ENCODE data around the gene ADGRL3.
A peak's percentile ranks its signal among the peaks of the same experiment; 100 is the strongest.

ADGRL3 gene

DNA sequence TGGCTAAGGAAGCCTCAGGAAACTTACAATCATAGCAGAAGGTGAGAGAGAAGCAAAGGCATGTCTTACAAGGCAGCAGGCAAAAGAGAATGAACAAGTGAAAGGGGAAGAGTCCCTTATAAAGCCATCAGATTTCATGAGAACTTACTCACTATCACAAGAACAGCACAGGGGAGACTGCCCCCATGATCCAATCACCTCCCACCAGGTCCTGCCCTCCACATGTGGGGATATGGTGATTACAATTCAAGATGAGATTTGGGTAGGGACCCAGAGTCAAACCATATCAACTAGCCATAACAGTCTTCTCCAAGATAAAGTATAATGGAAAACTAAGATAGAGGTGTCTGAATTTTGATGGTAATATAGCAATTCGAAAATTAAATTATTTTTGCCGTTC is 534.3 kb downstream of the ADGRL3 start:
- in situ Hi-C loops (cut with HindIII; ENCODE audit: low sequenced_read_pairs): no loop called here
- no peak for TF ChIP-seq CTCF (IDR thresholded peaks at IDR 0.05; ENCODE audit: low read depth, low read length, missing control alignments)
- no peak for DNase-seq (ENCODE audit: low read depth)
- H3K4me3 ChIP-seq (ENCODE audit: low read depth, low read length): no peak overlapping the region

GRCh38 chr4:61739887-61740286 is 539.8 kb downstream of the ADGRL3 start:
- TF ChIP-seq CTCF (IDR thresholded peaks at IDR 0.05; ENCODE audit: low read depth, low read length, missing control alignments): no peak
- no peak for DNase-seq (ENCODE audit: low read depth)
- in situ Hi-C loops (cut with HindIII; ENCODE audit: low sequenced_read_pairs): no loop called here
- no peak overlapping the region for H3K4me3 ChIP-seq (ENCODE audit: low read depth, low read length)

- no peak overlapping the region for H3K4me3 ChIP-seq (ENCODE audit: low read depth, low read length)
- TF ChIP-seq CTCF (IDR thresholded peaks at IDR 0.05; ENCODE audit: low read depth, low read length, missing control alignments): no peak
- no peak for DNase-seq (ENCODE audit: low read depth)
- in situ Hi-C loops (cut with HindIII; ENCODE audit: low sequenced_read_pairs): no loop called here
Measured at GRCh38 chr4:61740886-61741285, 540.8 kb downstream of the ADGRL3 start.

DNA sequence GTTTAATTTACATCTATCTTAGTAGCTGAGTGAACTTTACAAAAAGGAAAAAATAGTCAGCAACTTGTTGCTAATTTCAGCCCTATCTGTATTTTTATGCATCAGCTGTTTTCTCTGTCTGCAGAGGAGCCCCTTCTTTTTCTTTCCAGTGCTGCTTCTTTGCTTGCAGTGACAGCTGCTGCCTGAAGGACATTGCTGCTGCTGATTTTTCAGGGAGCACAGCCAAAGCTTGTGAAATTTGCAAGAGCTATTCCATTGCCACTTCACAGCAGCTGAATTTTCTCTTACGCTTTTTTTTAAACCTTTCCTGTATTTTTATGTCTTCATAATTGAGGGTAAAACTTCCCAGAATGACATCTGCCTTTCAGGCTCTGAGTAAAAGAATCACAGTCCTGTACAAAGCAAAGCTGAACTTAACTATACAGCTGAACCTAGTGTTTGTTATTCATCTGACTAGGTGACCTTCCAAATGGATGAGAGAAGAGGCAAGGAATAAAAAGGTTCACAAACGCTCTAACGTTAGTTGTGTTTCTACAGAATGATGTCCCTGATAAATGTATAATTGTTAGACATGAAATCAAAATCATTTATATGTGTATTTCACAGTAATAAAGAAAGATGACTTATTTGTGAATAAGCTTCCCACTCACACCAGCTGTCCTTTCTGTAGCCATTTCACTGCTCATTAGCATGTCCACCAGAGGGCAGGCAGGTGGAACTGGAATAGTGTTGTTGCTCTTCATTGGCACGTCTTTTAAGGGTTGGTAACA is 541.4 kb downstream of the ADGRL3 start:
- H3K4me3 ChIP-seq (ENCODE audit: low read depth, low read length): no peak overlapping the region
- peak; percentile 45 for TF ChIP-seq CTCF (IDR thresholded peaks at IDR 0.05; ENCODE audit: low read depth, low read length, missing control alignments)
- DNase-seq (ENCODE audit: low read depth): no peak
- in situ Hi-C loops (cut with HindIII; ENCODE audit: low sequenced_read_pairs): no loop called here

DNA sequence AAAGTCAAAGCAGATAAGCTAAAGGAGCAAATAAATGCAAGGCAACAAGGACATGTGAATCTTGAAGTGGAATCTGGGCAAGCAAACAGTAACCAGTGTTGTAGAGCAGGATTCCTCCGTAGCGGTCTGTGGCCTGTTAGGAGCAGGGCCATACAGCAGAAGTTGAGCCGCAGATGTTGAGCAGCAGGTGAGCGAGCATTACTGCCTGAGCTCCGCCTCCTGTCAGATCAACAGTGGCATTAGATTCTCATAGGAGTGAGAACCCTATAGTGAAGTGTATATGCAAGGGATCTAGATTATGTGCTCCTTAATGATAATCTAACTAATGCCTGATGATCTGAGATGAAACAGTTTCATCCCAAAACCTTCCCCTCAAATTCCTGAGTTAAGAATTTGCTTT is 550.7 kb downstream of the ADGRL3 start:
- no peak for DNase-seq (ENCODE audit: low read depth)
- in situ Hi-C loops (cut with HindIII; ENCODE audit: low sequenced_read_pairs): no loop called here
- TF ChIP-seq CTCF (IDR thresholded peaks at IDR 0.05; ENCODE audit: low read depth, low read length, missing control alignments): no peak
- H3K4me3 ChIP-seq (ENCODE audit: low read depth, low read length): no peak overlapping the region

DNA sequence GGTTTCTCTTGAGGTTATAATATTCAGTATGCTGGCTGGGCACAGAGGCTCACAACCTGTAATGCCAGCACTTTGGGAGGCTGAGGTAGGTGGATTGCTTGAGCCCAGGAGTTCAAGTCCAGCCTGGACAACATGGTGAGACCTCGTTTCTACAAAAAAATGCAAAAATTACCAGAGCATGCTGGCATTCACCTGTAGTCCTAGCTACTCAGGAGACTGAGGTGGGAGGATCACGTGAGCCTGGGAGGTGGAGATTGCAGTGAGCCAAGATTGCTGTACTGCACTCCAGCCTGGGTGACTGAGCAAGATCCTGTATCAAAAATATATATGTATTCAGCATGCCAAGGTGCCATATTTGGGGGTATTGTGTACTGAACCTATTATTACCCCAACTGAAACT is 552.5 kb downstream of the ADGRL3 start:
- in situ Hi-C loops (cut with HindIII; ENCODE audit: low sequenced_read_pairs): no loop called here
- no peak for TF ChIP-seq CTCF (IDR thresholded peaks at IDR 0.05; ENCODE audit: low read depth, low read length, missing control alignments)
- H3K4me3 ChIP-seq (ENCODE audit: low read depth, low read length): no peak overlapping the region
- DNase-seq (ENCODE audit: low read depth): no peak
